OCI-LY1 (cell line): ENCODE data around the gene NUBPL.

Source experiments
- EZH2 ChIP-seq: fragments of 200-600 bp; sonication (generic), shearing (Covaris generic); IDR thresholded peaks from 2 replicates; pipeline ENCODE4 v1.8.0; 2017; ENCODE audit warnings: borderline replicate concordance, mixed run types, mild to moderate bottlenecking, antibody characterized with exemption, low read length, moderate library complexity, mixed read lengths
- TF ChIP-seq, protein P1 (sequence below): fragments of 200-600 bp; sonication (generic), shearing (Covaris generic); IDR thresholded peaks from 2 replicates; pipeline ENCODE4 v1.5.1; 2017; ENCODE audit warnings: mild to moderate bottlenecking, antibody characterized with exemption, low read length, moderate library complexity, mixed read lengths

DNA sequence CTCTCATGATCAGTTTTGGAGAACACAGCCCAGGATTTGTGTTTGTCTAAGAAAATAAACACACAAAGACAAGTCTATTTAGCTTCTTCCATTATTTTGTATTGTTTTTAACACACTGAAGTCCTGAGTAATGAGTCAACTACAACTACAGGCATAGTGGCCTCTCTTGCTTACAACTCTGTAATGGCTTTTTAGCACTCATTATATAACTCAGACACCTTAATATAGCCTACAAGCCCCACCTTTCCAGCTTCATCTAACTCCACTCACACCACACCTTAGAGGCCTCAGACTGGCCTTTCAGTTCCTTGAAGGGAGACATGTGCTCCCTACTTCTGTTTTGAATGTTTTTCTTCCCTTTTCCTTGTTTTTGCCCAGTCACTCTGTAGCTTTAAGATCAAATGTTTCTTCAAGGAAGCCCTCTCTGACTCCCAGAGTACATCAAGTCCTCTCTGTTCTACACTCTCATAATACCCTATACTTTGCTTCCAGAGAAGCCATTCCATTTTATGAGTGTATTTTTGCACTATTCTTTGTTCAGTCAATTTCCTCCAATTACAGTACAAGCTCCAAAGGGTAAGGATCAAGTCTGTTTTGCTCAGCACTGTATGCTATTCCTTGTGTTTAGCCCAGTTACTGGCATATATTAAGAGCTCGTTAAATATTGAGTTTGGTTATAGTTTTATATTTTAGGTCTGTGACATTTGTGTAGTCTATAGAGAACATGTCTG is 282.3 kb downstream of the NUBPL start:
- TF ChIP-seq, protein P1, sequence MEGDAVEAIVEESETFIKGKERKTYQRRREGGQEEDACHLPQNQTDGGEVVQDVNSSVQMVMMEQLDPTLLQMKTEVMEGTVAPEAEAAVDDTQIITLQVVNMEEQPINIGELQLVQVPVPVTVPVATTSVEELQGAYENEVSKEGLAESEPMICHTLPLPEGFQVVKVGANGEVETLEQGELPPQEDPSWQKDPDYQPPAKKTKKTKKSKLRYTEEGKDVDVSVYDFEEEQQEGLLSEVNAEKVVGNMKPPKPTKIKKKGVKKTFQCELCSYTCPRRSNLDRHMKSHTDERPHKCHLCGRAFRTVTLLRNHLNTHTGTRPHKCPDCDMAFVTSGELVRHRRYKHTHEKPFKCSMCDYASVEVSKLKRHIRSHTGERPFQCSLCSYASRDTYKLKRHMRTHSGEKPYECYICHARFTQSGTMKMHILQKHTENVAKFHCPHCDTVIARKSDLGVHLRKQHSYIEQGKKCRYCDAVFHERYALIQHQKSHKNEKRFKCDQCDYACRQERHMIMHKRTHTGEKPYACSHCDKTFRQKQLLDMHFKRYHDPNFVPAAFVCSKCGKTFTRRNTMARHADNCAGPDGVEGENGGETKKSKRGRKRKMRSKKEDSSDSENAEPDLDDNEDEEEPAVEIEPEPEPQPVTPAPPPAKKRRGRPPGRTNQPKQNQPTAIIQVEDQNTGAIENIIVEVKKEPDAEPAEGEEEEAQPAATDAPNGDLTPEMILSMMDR = no peak
- no peak for TF ChIP-seq EZH2
